Osteoblast (primary cell): ENCODE data around the gene LRCOL1. TPM values are rescaled to one million over a fixed set of nuclear protein-coding genes. Genes with fewer than 3 reads are reported as not detected.

Source experiments
- DNase-seq: peaks from one replicate; pipeline ENCODE4 v3.0.0; 2011; ENCODE audit warnings: low spot score, mixed read lengths; ENCODE audit not compliant: insufficient read length; ENCODE audit errors: missing footprints
- H2AFZ ChIP-seq: 2 replicates; pipeline ENCODE4 v1.6.0; 2011; ENCODE audit warnings: mild to moderate bottlenecking, low read length
- H3K27ac ChIP-seq: 2 replicates; pipeline ENCODE4 v1.5.1; 2011; ENCODE audit warnings: mild to moderate bottlenecking, low read depth, low read length, moderate library complexity
- H3K27me3 ChIP-seq: 2 replicates; pipeline ENCODE4 v1.6.0; 2012; ENCODE audit warnings: mild to moderate bottlenecking, control low read depth, inconsistent platforms, low read length, moderate library complexity; ENCODE audit not compliant: insufficient read depth
- H3K36me3 ChIP-seq: 2 replicates; pipeline ENCODE4 v1.5.1; 2011; ENCODE audit warnings: mild to moderate bottlenecking, low read length, control low read depth, moderate library complexity; ENCODE audit not compliant: insufficient read depth
- H3K4me1 ChIP-seq: 2 replicates; pipeline ENCODE4 v1.5.1; 2011; ENCODE audit warnings: mild to moderate bottlenecking, low read length, control low read depth, moderate library complexity; ENCODE audit not compliant: insufficient read depth
- H3K4me2 ChIP-seq: 2 replicates; pipeline ENCODE4 v1.6.0; 2011; ENCODE audit warnings: mild to moderate bottlenecking, low read length; ENCODE audit not compliant: insufficient read depth
- H3K4me3 ChIP-seq: fragments of 200-600 bp; sonication (generic); 3 replicates; pipeline ENCODE4 v1.5.1; 2012; ENCODE audit warnings: mild to moderate bottlenecking, low read length, inconsistent platforms; ENCODE audit not compliant: insufficient read depth
- H3K79me2 ChIP-seq: 2 replicates; pipeline ENCODE4 v1.6.0; 2012; ENCODE audit warnings: mild to moderate bottlenecking, low read length, control low read depth, inconsistent platforms; ENCODE audit not compliant: insufficient read depth
- H3K9me3 ChIP-seq: 2 replicates; pipeline ENCODE4 v1.5.1; 2011; ENCODE audit warnings: low read depth, low read length, control low read depth
- H4K20me1 ChIP-seq: 2 replicates; pipeline ENCODE4 v1.6.0; 2012; ENCODE audit warnings: mild to moderate bottlenecking, low read length, control low read depth; ENCODE audit not compliant: insufficient read depth
- CTCF ChIP-seq: IDR thresholded peaks from 2 replicates; pipeline ENCODE4 v1.5.1; 2011; ENCODE audit warnings: mild to moderate bottlenecking, low read depth, low read length, moderate library complexity; ENCODE audit errors: extremely low read depth
- total RNA-seq: library from RNA; depleted of rRNA; stranded (reverse); fragments of >200 nt; gene quantifications from 2 replicates; pipeline ENCODE4 v1.2.3, GENCODE V29; 2012

The LRCOL1 gene
- total RNA-seq, 1 donor = not detected

GRCh38 chr12:132579744-132580143, 30.6 kb downstream of the LRCOL1 start:
- Histone ChIP-seq H3K27ac (no peak overlapping the region), H4K20me1 (no peaks in the 10 kb centered on the region), H3K27me3 (no peaks in the 10 kb centered on the region), H3K9me3 (no peaks in the 10 kb centered on the region), H2AFZ (no peak overlapping the region), H3K4me2 (no peak overlapping the region), H3K79me2 (no peaks in the 10 kb centered on the region), H3K36me3 (no peaks in the 10 kb centered on the region), H3K4me1 (no peaks in the 10 kb centered on the region), H3K4me3 (no peak overlapping the region)
- no peak for DNase-seq
- TF ChIP-seq CTCF = no peak

- no peaks in the 10 kb centered on the region for H3K27me3 ChIP-seq
- H4K20me1 ChIP-seq = no peaks in the 10 kb centered on the region
- no peak overlapping the region for H2AFZ ChIP-seq
- H3K4me1 ChIP-seq = no peaks in the 10 kb centered on the region
- H3K36me3 ChIP-seq = no peaks in the 10 kb centered on the region
- no peak overlapping the region for H3K4me2 ChIP-seq
- no peak for TF ChIP-seq CTCF
- no peaks in the 10 kb centered on the region for H3K9me3 ChIP-seq
- DNase-seq = no peak
- no peak overlapping the region for H3K27ac ChIP-seq
- no peaks in the 10 kb centered on the region for H3K79me2 ChIP-seq
- no peak overlapping the region for H3K4me3 ChIP-seq
These were observed 31.6 kb downstream of the LRCOL1 start for GRCh38 chr12:132578826-132579225.

- H3K27me3 ChIP-seq = no peaks in the 10 kb centered on the region
- no peaks in the 10 kb centered on the region for H3K4me1 ChIP-seq
- no peak overlapping the region for H3K4me3 ChIP-seq
- H3K36me3 ChIP-seq = no peaks in the 10 kb centered on the region
- TF ChIP-seq CTCF = no peak
- H3K4me2 ChIP-seq = no peak overlapping the region
- no peak overlapping the region for H3K27ac ChIP-seq
- H2AFZ ChIP-seq = no peak overlapping the region
- no peaks in the 10 kb centered on the region for H4K20me1 ChIP-seq
- H3K9me3 ChIP-seq = no peaks in the 10 kb centered on the region
- no peak for DNase-seq
- H3K79me2 ChIP-seq = no peaks in the 10 kb centered on the region
These were observed 32.3 kb downstream of the LRCOL1 start for GRCh38 chr12:132578118-132578517.

DNA sequence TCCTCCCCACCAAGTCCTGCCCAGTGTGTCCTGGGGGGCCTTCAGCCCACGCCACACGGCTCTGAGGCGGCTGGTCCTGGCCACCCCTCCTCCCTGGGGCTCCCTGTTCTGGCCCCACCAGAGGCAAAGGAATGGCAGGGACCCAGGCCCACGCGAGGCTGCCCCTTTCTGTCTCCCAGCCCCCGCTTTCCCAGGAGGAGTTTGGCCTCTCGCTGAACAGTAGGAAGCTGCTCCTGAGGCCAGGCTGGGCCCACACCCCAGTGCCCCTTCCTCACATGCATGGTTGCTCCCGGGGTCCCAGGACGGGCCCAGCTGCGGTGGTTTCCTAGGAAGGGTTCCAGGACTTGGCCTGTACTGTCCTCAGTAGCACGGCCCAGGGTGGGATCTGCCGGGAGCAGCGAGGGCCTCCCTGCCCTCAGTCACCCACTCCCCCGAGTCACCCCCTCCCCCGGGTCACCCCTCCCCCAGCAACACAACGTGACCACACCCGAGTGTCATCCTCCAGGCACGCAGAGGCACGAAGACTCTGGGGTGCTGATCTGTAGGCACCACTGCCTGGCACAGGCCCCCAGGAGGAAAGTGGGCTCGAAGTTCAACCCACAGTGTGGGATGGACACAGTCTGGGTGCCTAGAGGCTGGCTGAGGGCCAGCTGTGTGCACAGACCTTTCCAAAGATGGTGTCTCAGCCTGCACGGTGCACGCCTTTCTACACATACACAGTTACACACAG, 33.0 kb downstream of the LRCOL1 start:
- no peaks in the 10 kb centered on the region for H3K36me3 ChIP-seq
- no peaks in the 10 kb centered on the region for H3K79me2 ChIP-seq
- no peaks in the 10 kb centered on the region for H3K4me1 ChIP-seq
- no peak overlapping the region for H3K4me3 ChIP-seq
- no peaks in the 10 kb centered on the region for H3K9me3 ChIP-seq
- H2AFZ ChIP-seq = no peak overlapping the region
- no peaks in the 10 kb centered on the region for H4K20me1 ChIP-seq
- no peak for DNase-seq
- H3K27me3 ChIP-seq = no peaks in the 10 kb centered on the region
- TF ChIP-seq CTCF = no peak
- H3K27ac ChIP-seq = no peak overlapping the region
- no peak overlapping the region for H3K4me2 ChIP-seq
